T-helper 1 cell treated with Interleukin-12 subunit alpha and Interleukin-12 subunit beta and Interleukin-4 antibody, amounts not matched to agents 30 ng/mL and 1 ng/mL, for 36 hours (primary cell): ENCODE results near the gene STAM. TPM values are rescaled to one million over a fixed set of nuclear protein-coding genes. Genes with fewer than 3 reads are reported as not detected.
"Not testable (repeated sequence)": the region's sequence is repeated elsewhere in the genome, so short reads cannot be mapped to it uniquely, and the experiment has no call there.

ENCODE experiments used
- intact Hi-C: fragments of 100-400 bp; cut with micrococcal nuclease; formaldehyde crosslinking; loops from one replicate; pipeline ENCODE4 v1.15.1; 2024
- total RNA-seq: library from RNA; stranded (reverse); gene quantifications from 2 replicates; pipeline ENCODE4 v1.2.3, GENCODE V29; 2022

The STAM gene
- total RNA-seq, 1 donor from 2014 or later: 29.5 TPM

DNA sequence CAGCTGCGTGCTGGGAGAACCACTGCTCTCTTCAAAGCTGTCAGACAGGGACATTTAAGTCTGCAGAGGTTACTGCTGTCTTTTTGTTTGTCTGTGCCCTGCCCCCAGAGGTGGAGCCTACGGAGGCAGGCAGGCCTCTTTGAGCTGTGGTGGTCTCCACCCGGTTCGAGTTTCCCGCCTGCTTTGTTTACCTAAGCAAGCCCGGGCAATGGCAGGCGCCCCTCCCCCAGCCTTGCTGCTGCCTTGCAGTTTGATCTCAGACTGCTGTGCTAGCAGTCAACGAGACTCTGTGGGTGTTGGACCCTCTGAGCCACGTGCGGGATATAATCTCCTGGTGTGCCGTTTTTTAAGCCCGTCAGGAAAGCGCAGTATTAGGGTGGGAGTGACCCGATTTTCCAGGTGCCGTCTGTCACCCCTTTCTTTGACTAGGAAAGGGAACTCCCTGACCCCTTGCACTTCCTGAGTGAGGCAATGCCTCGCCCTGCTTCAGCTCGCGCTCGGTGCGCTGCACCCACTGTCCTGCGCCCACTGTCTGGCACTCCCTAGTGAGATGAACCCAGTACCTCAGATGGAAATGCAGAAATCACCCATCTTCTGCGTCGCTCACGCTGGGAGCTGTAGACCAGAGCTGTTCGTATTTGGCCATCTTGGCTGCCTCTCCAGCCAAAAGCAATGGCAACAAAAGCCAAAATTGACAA, 78.5 kb downstream of the STAM start:
- intact Hi-C loops: not testable (repeated sequence)

DNA sequence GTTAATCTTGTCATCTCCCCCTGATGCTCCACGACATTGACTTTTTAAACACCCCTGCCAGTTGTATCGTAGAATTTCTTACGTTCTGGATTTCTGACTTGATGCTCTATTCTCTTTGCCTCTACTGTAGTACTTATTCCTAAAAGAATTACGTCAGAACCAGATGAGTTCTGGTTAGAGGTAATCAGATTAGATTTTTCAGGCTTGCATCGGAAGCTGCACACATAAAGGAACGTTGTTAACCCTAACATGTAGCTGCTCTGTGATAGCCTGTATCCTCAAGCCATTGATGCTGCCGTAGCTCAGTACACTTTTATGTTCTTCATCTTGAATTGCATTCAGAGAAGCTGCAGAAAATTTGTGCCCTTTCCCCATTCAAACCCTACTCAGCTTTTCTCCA, 81.8 kb downstream of the STAM start:
- intact Hi-C loops: no loop called here

DNA sequence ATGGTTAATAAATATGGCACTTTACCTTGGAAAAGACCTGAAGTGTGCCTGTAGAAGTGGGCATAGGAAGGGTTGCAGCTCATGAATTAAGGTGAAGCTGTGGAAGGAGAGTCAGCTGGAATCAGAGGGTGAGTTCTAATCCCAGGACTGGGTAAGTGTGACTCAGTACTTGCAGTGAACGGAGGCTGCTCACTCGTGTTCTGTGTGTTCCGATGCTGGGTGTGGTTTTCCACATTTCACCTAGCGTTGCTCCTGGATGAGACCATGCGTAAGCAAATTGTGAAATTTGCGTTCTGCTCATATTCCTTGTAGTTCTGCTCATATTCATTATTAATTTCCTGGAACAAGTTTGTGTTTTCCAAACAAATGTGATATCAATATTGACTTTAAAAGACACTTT, 85.7 kb downstream of the STAM start:
- intact Hi-C loops: no loop called here

DNA sequence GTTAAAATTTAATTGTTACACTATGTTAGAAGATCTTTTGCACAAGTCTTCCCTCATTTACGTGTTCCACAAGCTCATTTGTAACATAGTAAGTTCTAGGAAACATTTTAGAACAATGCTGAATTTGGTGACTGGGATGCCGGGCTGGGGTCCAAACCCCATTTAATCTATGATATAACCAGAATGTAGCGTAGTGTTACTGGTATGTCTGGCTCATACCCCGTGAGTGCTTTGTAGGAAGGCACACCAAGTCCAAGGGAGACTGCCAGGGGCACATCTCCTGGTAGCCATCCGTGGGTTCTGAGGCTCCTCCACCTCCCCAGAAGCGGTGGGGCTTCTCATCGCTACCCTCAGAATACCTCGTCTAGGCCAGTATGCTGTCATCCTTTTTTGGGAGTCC, 86.7 kb downstream of the STAM start:
- intact Hi-C loops: no loop called here

DNA sequence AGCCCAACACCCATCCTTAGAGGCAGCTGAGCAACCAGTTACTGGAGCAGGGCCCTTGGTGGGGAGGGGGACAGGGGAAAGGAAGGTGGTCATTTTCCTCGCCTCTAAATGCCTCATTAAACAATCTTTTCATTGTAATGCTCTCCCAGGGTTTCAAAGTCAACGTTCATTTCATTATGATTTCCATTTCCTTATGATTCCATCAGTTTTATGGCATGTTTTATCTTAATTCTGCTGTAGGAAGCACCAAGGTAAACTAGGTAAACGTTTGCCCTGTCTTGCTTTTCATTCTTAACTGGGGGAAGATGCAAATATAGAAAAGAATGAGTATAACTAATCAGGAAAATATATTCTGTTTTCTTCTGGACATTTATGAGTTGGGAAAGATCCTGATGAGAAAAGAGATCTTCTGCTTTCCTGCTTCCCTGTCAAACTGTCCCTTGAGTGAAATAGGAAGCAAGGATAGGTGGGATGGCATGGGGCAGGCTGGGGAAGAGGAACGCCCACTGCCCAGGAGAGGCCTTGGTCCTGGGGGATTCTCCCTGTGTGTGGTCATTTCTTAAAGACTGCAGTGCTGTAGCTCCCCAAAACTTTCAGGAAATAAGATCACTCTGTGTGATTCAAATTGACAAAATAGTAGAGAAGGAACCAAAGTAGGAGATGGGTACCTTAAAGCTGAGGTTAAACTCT, 87.5 kb downstream of the STAM start:
- intact Hi-C loops: no loop called here

DNA sequence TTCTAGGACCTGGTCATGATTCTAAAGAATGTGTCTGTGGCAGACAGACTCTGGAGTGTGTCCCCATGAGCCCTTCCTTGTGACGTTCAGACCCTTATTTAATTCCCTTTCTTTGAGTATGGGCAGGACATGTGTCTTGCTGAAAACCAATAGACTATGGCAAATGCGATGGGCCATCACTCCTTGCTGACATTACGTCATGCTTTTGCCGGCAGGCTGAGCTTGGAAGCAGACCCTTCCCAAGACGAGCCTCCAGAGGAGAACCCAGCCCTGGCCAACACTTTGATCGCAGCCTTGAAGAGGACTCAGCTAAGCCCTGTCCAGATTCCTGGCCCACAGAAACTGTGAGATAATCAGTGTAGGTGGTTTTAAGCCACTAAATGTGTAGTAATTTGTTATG, 89.7 kb downstream of the STAM start:
- intact Hi-C loops: no loop called here

DNA sequence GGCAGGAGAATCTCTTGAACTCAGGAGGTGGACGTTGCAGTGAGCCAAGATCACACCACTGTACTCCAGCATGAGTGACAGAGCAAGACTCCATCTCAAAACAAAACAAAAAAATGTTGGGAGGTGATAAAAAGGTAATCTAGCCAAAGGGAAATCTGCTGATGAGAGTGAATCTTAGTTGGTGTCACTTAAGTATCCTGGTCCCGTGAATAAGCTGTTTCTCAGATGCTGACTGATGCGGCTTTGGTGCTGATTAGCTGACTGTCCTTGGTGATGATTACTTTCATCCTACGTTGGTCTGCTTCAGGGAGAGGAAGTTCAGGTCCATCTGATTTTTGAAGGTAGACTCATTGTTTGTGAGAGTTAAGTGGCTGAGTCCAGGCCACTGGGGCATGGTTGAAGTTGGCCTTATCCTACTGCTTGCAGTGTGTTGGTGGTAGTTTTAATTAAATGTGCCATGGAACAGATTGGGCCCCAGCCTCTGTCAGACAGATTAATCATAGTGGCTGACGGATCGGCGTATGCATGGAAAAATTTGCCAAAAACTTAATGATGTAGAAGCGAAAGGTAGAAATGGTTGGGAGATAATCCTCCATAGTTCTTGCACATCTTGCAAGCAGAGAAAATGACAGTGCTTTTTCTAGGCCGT, 90.6 kb downstream of the STAM start:
- intact Hi-C loops: no loop called here

DNA sequence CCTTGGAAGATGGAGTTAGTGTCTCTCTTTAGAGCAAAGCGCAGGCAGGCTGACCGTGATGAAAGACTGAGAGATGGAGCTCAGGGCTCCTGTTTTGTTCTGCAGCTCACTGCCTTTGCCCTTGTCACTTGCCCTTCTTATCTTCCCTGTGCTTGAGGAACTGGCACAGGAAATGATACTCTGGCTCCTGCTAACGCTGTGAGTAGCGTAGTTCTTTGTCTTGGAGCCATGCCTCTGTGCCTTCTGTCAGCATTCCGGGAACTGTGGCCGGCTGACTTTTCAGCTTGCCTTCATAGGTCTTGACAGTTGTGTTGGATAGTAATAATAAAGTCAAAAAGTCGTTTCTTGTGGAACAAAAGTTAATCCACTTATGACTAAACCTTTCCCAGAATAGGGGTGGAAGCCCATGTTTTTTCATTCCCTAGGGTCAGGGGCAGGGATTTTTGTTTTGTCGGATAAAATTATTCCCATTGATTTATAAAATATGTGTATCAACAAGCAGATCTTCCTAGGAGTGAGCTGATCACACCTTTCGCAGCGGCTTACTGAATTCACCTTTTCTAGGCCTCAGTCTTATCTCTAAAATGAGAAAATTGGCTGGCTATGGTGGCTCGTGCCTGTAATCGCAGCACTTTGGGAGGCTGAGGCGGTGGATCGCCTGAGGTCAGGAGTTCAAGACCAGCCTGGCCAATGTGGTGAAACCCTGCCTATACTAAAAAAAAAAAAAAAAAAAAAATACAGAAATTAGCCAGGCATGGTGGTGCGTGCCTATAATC, 91.4 kb downstream of the STAM start:
- intact Hi-C loops: no loop called here

DNA sequence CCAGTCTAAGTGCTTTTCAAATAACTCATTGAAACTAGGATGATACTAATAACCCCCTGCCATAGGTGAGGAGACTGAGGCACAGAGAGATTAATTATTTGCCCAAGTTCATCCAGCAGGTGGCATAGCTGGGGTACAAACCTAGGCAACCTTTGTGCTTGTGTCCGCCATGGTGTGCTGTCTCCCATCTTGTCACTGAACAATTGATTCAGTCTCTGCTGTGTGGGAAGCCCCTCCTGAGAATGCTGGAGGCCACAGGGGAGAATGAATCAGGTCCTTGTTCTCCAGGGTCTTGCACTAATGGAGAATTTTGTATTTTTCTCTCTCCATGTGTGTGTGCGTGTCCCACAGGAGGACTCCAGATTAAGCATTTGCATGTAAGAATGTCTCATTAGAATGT, 92.3 kb downstream of the STAM start:
- intact Hi-C loops: no loop called here

DNA sequence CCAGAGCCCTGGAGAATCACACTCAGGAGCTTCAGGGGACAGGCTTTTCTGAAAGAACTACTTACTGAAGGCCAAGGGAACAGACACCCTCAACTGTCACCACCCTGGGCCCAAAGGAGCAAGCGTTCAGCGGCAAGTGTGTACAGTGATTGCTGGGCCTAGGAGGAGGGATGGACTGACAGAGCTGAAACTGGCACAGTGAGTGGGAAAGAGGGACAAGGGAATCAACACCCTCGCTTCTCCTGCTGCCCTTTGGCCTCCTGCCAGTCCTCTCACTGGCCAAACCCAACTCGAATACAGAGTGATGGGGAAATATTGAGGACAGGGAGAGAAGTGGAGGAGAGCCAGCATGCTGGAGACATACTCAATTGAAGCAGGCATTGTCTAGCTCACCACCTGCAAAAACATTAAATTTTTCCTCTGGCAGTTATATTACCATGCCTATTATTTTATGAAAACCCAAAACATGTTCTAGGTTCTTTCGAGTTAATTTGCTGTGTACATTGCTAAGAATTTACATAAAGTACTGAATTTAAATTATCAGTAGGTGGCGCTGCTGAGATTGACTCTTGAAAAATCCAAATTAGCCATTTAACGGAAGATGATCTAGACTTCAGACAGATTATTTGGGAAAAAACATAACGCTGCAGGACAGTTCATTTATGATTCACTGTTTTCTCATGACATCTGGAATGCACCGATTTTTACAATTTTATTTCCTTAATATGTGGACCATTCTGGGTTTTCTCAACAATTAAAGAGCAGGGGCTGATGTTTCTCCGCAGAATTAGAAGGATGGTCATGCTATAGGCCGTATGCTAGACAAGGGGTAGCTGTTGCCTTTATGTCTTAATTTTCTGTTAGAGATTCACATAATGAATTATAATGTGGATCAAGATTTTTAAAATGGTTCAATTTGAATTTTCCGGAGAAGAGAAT, 93.3 kb downstream of the STAM start:
- intact Hi-C loops: no loop called here

DNA sequence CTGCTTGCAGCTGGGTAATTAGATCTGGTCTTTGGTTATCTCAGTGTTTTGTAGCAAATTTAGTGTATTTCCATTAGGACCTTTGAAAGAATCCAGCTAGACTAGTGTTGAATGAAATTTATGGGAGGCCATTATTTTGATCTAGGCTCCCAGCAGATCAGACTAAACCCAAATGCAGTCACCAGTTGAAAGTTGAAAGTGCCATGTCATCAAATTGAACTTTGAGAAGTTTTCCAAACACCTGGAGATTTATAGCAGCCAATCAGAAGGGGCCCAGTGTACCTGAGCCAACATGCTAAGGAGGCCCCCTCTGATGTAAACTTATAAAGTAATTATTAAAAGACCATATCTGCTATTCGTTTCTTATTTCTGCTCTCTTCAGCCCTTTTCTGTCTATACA, 96.7 kb downstream of the STAM start:
- intact Hi-C loops: loop anchor here (5.0 kb wide), 2 partner anchors 328 to 913 kb away; no protein-coding TSS in a partner anchor

DNA sequence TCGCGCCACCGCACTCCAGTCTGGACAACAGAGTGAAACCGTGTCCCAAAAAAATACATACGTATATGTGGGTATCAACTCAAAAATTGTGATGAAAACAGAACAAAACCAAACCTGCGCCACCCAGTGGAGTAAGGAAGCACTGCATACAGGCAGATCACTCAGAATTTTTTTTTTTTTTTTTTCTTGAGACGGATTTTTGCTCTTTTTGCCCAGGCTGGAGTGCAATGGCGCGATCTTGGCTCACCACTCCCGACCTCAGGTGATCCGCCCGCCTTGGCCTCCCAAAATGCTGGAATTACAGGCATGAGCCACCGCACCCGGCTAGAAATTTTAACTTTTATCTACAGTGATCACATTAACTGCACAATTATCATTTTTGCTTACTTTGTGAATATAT, 99.0 kb downstream of the STAM start:
- intact Hi-C loops: loop anchor here (1.0 to 5.0 kb wide), 4 partner anchors 99 to 916 kb away; partner anchors contain the start of gene STAM

DNA sequence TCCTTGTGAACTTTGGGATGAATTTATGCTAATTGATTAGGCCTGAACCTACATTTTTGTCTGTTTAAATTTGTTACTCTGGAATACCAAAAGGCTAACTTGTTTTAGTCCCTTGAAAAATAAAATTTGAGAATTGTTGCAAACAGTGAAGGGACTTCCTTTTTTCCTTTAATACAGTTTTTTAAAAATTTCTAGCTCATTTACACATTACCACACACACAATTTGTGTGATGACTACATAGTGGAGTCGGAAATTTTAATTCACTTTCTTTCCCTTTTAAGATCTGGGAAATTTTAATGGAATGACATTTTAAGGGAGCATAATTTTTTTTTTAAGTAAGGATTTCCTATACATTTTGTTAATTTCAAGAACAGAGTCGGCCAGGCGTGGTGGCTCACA, 99.5 kb downstream of the STAM start:
- intact Hi-C loops: loop anchor here (1.0 to 5.0 kb wide), 4 partner anchors 99 to 916 kb away; partner anchors contain the start of gene STAM

DNA sequence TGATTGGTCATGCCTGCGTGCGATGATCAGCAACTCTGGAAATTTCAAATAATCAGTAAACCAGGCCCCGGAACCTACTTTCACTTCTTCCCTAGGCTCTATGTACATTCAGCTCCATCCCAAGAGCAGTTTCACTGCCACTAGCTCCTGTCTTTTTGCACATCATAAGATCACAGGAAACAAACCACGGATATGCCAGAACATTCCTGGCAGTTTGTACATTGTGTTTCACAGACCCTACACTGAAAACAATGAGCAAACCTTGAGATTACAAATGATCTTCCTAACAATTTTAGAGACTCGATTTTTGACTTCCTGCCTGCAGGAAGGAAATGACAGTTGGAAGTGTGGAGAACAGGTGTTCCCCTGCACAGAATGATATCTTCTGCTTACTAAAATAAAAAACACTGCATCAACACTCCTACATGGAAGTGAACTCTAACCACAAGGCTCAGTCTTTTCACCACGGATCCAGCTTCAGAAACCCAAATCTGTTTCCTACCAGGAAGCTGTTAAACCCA, 100.5 kb downstream of the STAM start:
- intact Hi-C loops: loop anchor here (5.0 kb wide), 2 partner anchors 332 to 917 kb away; no protein-coding TSS in a partner anchor

DNA sequence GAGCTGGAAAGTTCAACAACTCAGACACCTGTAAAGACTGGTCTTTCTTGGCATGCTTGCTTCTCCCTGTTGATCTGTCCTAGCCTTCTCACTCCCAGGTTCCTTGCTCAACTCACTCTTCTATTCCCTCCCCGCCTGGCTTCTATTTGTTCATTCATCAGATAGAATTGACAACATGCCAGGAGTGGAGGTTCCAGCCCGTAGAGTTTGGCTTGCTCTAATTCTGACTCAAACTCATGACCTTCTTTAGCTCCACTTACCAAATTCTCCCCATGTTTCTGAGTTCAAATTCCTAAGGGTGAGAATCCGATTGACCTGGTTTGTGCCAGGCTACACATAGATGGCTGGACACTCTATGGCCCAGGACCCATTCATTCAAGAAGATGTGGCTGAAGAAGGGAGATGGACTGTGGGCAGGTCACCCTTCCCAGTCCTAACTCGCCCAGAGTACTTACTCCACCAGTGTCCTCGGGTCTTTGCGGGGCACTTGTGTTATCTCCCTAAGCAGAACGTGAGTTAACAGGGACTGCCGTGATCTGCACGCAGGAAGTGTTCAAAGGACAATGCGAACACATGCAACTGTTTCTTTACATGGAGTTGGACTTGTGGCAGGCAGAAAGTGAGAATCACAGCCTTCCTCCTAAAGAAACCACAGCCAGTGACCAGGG, 104.1 kb downstream of the STAM start:
- intact Hi-C loops: no loop called here

DNA sequence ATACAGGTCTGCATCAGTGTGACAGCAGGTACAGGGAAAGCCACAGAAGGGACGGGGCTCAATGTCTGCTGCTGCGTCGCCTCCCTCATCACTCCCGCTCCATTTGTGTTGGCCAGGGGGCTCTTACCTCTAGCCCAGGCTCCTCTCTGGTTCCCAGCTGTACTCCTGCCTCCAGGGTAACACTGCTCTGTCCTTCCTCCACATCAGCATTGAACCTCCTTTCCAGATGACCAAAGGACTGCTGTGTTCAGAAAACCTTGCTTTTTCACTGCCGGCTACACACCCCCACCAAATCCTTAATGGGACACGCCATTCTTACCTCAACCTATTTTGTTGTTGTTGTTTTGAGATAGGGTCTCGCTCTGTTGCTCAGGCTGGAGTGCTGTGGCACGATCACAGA, 105.9 kb downstream of the STAM start:
- intact Hi-C loops: no loop called here

DNA sequence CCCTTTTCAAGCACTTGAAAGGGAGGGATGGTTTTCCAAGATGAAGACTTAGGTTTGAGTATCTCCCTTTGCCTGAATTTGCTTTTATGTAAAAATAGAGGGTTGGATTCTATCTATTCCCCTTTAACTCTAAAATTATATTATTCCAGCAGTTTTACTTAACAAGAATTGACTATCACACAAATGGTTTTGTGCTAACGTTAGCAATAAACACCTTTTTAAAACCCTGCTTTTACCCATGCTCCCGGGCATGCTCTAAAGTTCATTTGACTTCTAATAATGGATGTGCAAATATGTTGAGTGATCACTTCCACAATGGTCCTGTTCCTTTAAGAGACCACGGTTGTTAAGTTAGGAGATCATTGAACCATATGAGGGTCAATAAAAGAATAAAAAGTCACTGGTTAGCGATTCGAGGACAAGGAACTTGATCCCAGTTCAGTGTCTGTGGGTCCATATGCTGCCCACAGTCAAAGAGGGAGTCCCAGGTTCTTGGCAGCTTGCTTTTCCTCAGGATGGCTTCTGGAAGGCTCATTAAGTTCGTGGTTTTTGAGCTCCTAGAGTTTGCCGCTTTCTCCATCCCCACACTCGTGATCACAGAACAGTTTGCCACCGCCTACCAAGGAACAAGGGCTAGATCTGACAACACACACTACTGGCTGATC, 108.0 kb downstream of the STAM start, which contains the start of gene TMEM236:
TSS of gene TMEM236 (plus strand) at position 421 of the 665 bp plus-strand sequence. CDS start at position 516, 95 bp downstream.
- intact Hi-C loops: no loop called here

DNA sequence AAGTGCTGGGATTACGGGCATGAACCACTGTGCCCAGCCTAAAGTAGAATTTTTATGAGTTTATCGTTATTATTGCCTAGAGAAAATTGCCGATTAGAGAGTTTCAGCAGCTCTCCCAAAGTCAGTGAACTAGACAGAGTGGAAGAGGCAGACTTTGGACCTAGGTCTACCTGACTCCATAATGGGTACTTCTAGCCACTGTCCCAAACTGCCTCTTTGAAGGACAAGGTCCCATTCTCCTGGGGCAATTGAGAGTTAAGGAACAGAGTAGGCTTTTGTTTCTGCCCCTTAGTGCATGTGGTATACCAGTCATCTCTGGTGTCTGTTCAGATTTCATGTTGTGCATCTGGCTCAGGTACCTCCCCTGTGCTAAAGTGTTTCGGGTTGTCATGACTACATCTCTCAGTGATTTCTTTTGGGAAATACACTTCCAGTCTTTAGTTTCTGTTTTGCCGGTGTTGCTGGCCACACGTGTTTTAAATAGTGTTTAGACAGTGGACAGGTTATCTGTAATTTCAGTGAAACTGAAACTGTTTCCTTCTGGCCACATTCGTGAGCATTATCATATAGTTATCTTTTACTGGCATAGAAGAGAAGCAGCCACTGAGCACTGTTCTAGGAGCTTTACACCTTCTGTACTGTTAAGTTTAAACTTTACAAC, 112.7 kb downstream of the STAM start:
- intact Hi-C loops: no loop called here
